Lung (tissue), 12 donors: ENCODE results near the gene ATP6V1B1. TPM values are rescaled to one million over a fixed set of nuclear protein-coding genes. Genes with fewer than 3 reads are reported as not detected.
A peak's percentile ranks its signal among the peaks of the same experiment; 100 is the strongest.

Experiments used
- ATAC-seq: fragments of 200-7000 bp; cut with Tn5 transposase; one replicate; pipeline ENCODE4 v1.9.1; 2020; ENCODE audit warnings: moderate number of reproducible peaks; ENCODE audit not compliant: insufficient read depth, low FRiP score
- DNase-seq, 3 donors: peaks; one replicate each; pipeline ENCODE4 v3.0.0-alpha.2; 2013 to 2017
- H3K27ac ChIP-seq, 2 donors: one replicate each; pipeline ENCODE4 v1.5.1; 2013; ENCODE audit warnings: mild to moderate bottlenecking in 2 of 2, moderate library complexity in 2 of 2, control low read depth in 1 of 2, inconsistent platforms in 1 of 2, low read depth in 1 of 2, low read length in 1 of 2
- H3K27me3 ChIP-seq, 3 donors: one replicate each; pipeline ENCODE4 v1.5.1; 2013; ENCODE audit warnings: low read length in 2 of 3; ENCODE audit not compliant: control insufficient read depth in 3 of 3, insufficient read depth in 3 of 3
- H3K36me3 ChIP-seq, 4 donors: one replicate each; pipeline ENCODE4 v1.5.1; 2013; ENCODE audit warnings: low read length in 4 of 4, mild to moderate bottlenecking in 1 of 4, moderate library complexity in 1 of 4; ENCODE audit not compliant: control insufficient read depth in 4 of 4, insufficient read depth in 4 of 4
- H3K4me1 ChIP-seq, 5 donors: one replicate each; pipeline ENCODE4 v1.5.1; 2013; ENCODE audit warnings: low read length in 5 of 5, mild to moderate bottlenecking in 2 of 5, moderate library complexity in 1 of 5; ENCODE audit not compliant: control insufficient read depth in 5 of 5, insufficient read depth in 5 of 5
- H3K4me3 ChIP-seq: one replicate; pipeline ENCODE4 v1.5.1; 2013; ENCODE audit warnings: mild to moderate bottlenecking, control low read depth, moderate library complexity
- H3K9ac ChIP-seq, 2 donors: one replicate each; pipeline ENCODE4 v1.5.1; 2013; ENCODE audit warnings: low read length in 2 of 2, control low read depth in 1 of 2; ENCODE audit not compliant: insufficient read depth in 1 of 2
- H3K9me3 ChIP-seq, 4 donors: one replicate each; pipeline ENCODE4 v1.5.1; 2013; ENCODE audit warnings: low read length in 3 of 4, mild to moderate bottlenecking in 1 of 4, moderate library complexity in 1 of 4; ENCODE audit not compliant: control insufficient read depth in 4 of 4, insufficient read depth in 3 of 4
- WGBS, 2 donors: extraction: QIAGEN DNeasy Blood & Tissue Kit; methylation state at CpG; one replicate each; pipeline ENCODE4 v1.1.7; 2013; 5-methylcytosine and 5-hydroxymethylcytosine counted together
- polyA plus RNA-seq, 2 donors: library from polyadenylated mRNA; stranded (reverse); fragments of 200-250 nt; gene quantifications; one replicate each; pipeline ENCODE4 v1.2.1, GENCODE V29; 2013
- total RNA-seq, 2 donors: library from RNA; depleted of rRNA in 1 of 2; stranded (reverse); fragments of >200 nt in 1 of 2; gene quantifications; one replicate each; pipeline ENCODE4 v1.2.1, GENCODE V29; 2014 to 2021
- TF ChIP-seq, protein P1 (sequence below): IDR thresholded peaks from 2 replicates; pipeline ENCODE4 v1.5.1; 2012; ENCODE audit warnings: mild to moderate bottlenecking; ENCODE audit errors: control extremely low read depth, extremely low read depth
- donor health status: control.
- donor health status: control.
- donor health status: Bipolar disorder and iron deficiency.
- donor health status: healthy.
- donor health status: DM: yes; HTN: yes; CAD: no.

ATP6V1B1 gene
- total and polyA plus RNA-seq, 4 donors: 0.33 to 5.9 (median 1.8) TPM

DNA sequence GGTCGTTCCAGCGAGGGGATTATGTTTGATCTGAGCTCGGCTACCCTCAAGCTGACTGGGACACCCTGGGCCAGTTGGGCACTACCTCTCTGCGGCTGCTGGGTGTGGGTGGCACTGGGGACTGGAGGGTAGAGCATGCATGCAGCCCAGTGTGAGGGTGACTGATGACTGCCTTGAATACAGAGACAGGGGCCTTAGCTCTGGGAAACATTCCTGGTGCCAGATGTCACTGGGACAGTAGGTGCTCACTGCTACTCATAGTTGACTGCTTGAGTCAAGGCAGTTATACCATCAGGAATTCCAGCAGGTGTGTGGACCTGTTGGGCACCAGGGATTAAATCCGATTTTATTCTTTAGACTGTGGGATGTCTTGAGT is 33.6 kb upstream of the ATP6V1B1 start:
- Histone ChIP-seq H3K9ac (peak overlapping the region in 1 of 2 donors; percentile 26), H3K27me3 (peaks cover 11 to 89% (median 69%) of the 10 kb centered on the region in 3 donors), H3K9me3 (peaks cover 0 to 15% (median 0%) of the 10 kb centered on the region in 4 donors), H3K4me1 (peaks cover 0 to 13% (median 5%) of the 10 kb centered on the region in 5 donors), H3K4me3 (no peak overlapping the region), H3K27ac (no peak overlapping the region), H3K36me3 (no peaks in the 10 kb centered on the region)
- WGBS, 2 donors: 34 to 48% methylated on average over 5 of the region's 5 CpGs
- ATAC-seq (no peak), DNase-seq (no peak)
- TF ChIP-seq, protein P1, sequence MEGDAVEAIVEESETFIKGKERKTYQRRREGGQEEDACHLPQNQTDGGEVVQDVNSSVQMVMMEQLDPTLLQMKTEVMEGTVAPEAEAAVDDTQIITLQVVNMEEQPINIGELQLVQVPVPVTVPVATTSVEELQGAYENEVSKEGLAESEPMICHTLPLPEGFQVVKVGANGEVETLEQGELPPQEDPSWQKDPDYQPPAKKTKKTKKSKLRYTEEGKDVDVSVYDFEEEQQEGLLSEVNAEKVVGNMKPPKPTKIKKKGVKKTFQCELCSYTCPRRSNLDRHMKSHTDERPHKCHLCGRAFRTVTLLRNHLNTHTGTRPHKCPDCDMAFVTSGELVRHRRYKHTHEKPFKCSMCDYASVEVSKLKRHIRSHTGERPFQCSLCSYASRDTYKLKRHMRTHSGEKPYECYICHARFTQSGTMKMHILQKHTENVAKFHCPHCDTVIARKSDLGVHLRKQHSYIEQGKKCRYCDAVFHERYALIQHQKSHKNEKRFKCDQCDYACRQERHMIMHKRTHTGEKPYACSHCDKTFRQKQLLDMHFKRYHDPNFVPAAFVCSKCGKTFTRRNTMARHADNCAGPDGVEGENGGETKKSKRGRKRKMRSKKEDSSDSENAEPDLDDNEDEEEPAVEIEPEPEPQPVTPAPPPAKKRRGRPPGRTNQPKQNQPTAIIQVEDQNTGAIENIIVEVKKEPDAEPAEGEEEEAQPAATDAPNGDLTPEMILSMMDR: no peak

DNA sequence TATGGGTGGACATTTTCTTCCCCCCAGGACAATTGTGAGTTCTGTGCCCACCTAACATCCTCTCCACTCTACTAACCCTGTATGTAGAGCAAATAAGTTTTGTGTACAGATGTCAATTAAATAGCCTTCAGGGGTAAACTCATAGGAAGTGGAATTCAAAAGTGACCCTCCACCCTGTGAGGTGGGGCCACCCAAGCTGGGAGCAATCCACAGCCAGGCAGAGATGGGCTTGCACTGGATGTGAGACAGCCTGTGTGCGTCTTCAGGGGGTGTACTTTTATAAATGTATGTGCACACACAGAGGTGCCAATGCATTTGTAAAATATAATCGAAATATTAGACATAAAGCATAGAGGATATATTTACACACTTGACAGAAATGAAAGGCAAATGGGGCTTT is 33.1 kb upstream of the ATP6V1B1 start:
- ATAC-seq: no peak
- Histone ChIP-seq H3K27ac (no peak overlapping the region), H3K9me3 (peaks cover 0 to 15% (median 0%) of the 10 kb centered on the region in 4 donors), H3K4me3 (no peak overlapping the region), H3K36me3 (no peaks in the 10 kb centered on the region), H3K4me1 (peaks cover 0 to 13% (median 5%) of the 10 kb centered on the region in 5 donors), H3K9ac (peak overlapping the region in 1 of 2 donors; percentile 26), H3K27me3 (peaks cover 11 to 89% (median 66%) of the 10 kb centered on the region in 3 donors)
- WGBS, 2 donors: 91 to 93% methylated on average over 2 of the region's 2 CpGs
- TF ChIP-seq, protein P1: no peak
- no peak for DNase-seq

- H3K27ac ChIP-seq: no peak overlapping the region
- H3K9ac ChIP-seq: no peak overlapping the region
- H3K4me1 ChIP-seq: peaks cover 0 to 13% (median 5%) of the 10 kb centered on the region in 5 donors
- peaks cover 11 to 89% (median 65%) of the 10 kb centered on the region in 3 donors for H3K27me3 ChIP-seq
- H3K9me3 ChIP-seq: peaks cover 0 to 15% (median 0%) of the 10 kb centered on the region in 4 donors
- TF ChIP-seq, protein P1: no peak
- no peak for DNase-seq
- no peaks in the 10 kb centered on the region for H3K36me3 ChIP-seq
- no peak overlapping the region for H3K4me3 ChIP-seq
- no peak for ATAC-seq
Observed at GRCh38 chr2:70903171-70903570, 32.5 kb upstream of the ATP6V1B1 start.
